Panc1 (cell line): ENCODE data around the gene SNHG17. TPM values are rescaled to one million over a fixed set of nuclear protein-coding genes. Genes with fewer than 3 reads are reported as not detected.

ENCODE experiments used
- ATAC-seq: fragments of 200-7000 bp; cut with Tn5 transposase; 2 replicates; pipeline ENCODE4 v1.9.1; 2020; ENCODE audit warnings: mild to moderate bottlenecking, moderate library complexity
- BruUV-seq: library from RNA; stranded (reverse); fragments of 400-500 nt; replicated peaks from 2 replicates; lab custom pipeline; 2021; lab: Mats Ljungman, UMichigan
- CTCF ChIA-PET: fragments of 300-600 bp; sonication (Branson Sonifier 250); formaldehyde crosslinking; loops from one replicate; lab custom pipeline; 2022; ENCODE audit warnings: antibody characterized with exemption; lab: Charles Lee
- POLR2A ChIA-PET: fragments of 300-600 bp; sonication (Branson Sonifier 250); formaldehyde crosslinking; loops from one replicate; lab custom pipeline; 2022; ENCODE audit warnings: antibody characterized with exemption; lab: Charles Lee
- DNase-seq: peaks from one replicate; pipeline ENCODE4 v3.0.0-alpha.2; 2010; ENCODE audit warnings: low read depth, low spot score
- H3K27ac ChIP-seq: 2 replicates; pipeline ENCODE4 v1.5.1; 2011; ENCODE audit warnings: mild to moderate bottlenecking, low read length, inconsistent platforms
- H3K27me3 ChIP-seq: fragments of 200-500 bp; sonication (Bioruptor generic); 2 replicates; pipeline ENCODE4 v1.6.0; 2014; ENCODE audit warnings: low read length, inconsistent platforms; ENCODE audit not compliant: control insufficient read depth, insufficient read depth
- H3K36me3 ChIP-seq: fragments of 200-500 bp; sonication (Bioruptor generic); 2 replicates; pipeline ENCODE4 v1.5.1; 2014; ENCODE audit warnings: inconsistent platforms, mild to moderate bottlenecking, low read length, moderate library complexity; ENCODE audit not compliant: control insufficient read depth, insufficient read depth
- H3K4me1 ChIP-seq: 2 replicates; pipeline ENCODE4 v1.5.1; 2011; ENCODE audit warnings: inconsistent platforms, mild to moderate bottlenecking, low read length, moderate library complexity; ENCODE audit not compliant: control insufficient read depth, insufficient read depth
- H3K4me3 ChIP-seq, 2 experiments: 2 replicates each; pipeline ENCODE4 v1.5.1; 2011 to 2012; ENCODE audit warnings: low read depth in 2 of 2, low read length in 2 of 2, mild to moderate bottlenecking in 2 of 2, inconsistent platforms in 1 of 2, moderate library complexity in 1 of 2
- H3K9me3 ChIP-seq: fragments of 200-500 bp; sonication (Bioruptor generic); 2 replicates; pipeline ENCODE4 v1.5.1; 2014; ENCODE audit warnings: low read depth, mild to moderate bottlenecking, inconsistent platforms, low read length, moderate library complexity; ENCODE audit not compliant: control insufficient read depth, insufficient read depth
- CTCF ChIP-seq: fragments of 450-650 bp; IDR thresholded peaks from 2 replicates; pipeline ENCODE4 v1.5.1; 2017; ENCODE audit warnings: mild to moderate bottlenecking
- POLR2AphosphoS5 ChIP-seq: IDR thresholded peaks from 2 replicates; pipeline ENCODE4 v1.6.1; 2012; ENCODE audit warnings: mild to moderate bottlenecking, low read depth, low read length, moderate library complexity
- REST ChIP-seq, 2 experiments: IDR thresholded peaks; 2 replicates each; pipeline ENCODE4 v1.6.1; 2011 to 2012; ENCODE audit warnings: low read depth in 2 of 2, control low read depth in 1 of 2, low read length in 1 of 2, mild to moderate bottlenecking in 1 of 2, moderate library complexity in 1 of 2; ENCODE audit not compliant: insufficient read depth in 1 of 2
- SIN3A ChIP-seq: IDR thresholded peaks from 2 replicates; pipeline ENCODE4 v1.6.1; 2012; ENCODE audit warnings: low read depth, mild to moderate bottlenecking, low read length, moderate library complexity, borderline replicate concordance; ENCODE audit not compliant: insufficient read depth
- TCF7L2 ChIP-seq: IDR thresholded peaks from 2 replicates; pipeline ENCODE4 v1.6.1; 2011; ENCODE audit warnings: mild to moderate bottlenecking, low read depth, low read length, inconsistent platforms
- in situ Hi-C: cut with HindIII; loops from 2 replicates; pipeline ENCODE4 v1.10.0; 2016; ENCODE audit warnings: low sequenced_read_pairs, low pct_unique_long_range_greater_than_20kb
- intact Hi-C: fragments of 100-400 bp; cut with micrococcal nuclease; formaldehyde crosslinking; loops from one replicate; pipeline ENCODE4 v1.10.0; 2022; ENCODE audit not compliant: unreplicated experiment
- total RNA-seq: library from RNA; stranded (reverse); gene quantifications from one replicate; pipeline ENCODE4 v1.2.1, GENCODE V29; 2021; ENCODE audit not compliant: unreplicated experiment

Gene SNHG17
- total RNA-seq, 1 experiment from 2014 or later = 60.1 TPM

- CTCF ChIA-PET = no interaction called here
- DNase-seq (no peak), ATAC-seq (no peak)
- Histone ChIP-seq H3K9me3 (no peaks in the 10 kb centered on the region), H3K4me3 (no peak overlapping the region), H3K27ac (no peak overlapping the region), H3K36me3 (peaks cover 39% of the 10 kb centered on the region), H3K27me3 (no peaks in the 10 kb centered on the region), H3K4me1 (peaks cover 18% of the 10 kb centered on the region)
- no peak for TF ChIP-seq REST (IDR thresholded peaks at IDR 0.05; ENCODE audit: insufficient read depth in 1 of 2, low read depth in 2 of 2, low read length in 1 of 2)
- TF ChIP-seq CTCF = no peak
- TF ChIP-seq TCF7L2 = no peak
- TF ChIP-seq SIN3A = no peak
- POLR2A ChIA-PET = interaction anchor here (0.6 kb wide), 1 partner anchor 25 kb away, joined by 3 read pairs; no protein-coding TSS in a partner anchor
- TSS peak; percentile 59 for BruUV-seq
- intact Hi-C loops (no loop called here), in situ Hi-C loops (no loop called here)
Observed at GRCh38 chr20:38432292-38432691, 2.8 kb downstream of the SNHG17 start.

GRCh38 chr20:38430679-38431325 lies 4.3 kb downstream of the SNHG17 start:
- ChIA-PET CTCF (no interaction called here), POLR2A (no interaction called here)
- Histone ChIP-seq H3K27ac (no peak overlapping the region), H3K4me1 (peaks cover 18% of the 10 kb centered on the region), H3K4me3 (no peak overlapping the region), H3K36me3 (peaks cover 39% of the 10 kb centered on the region), H3K9me3 (no peaks in the 10 kb centered on the region), H3K27me3 (no peaks in the 10 kb centered on the region)
- no peak for ATAC-seq
- in situ Hi-C loops (no loop called here), intact Hi-C loops (no loop called here)
- TF ChIP-seq POLR2AphosphoS5 = no peak
- no peak for TF ChIP-seq REST (IDR thresholded peaks at IDR 0.05; ENCODE audit: insufficient read depth in 1 of 2, low read depth in 2 of 2, low read length in 1 of 2)
- no peak for TF ChIP-seq CTCF
- no peak for TF ChIP-seq TCF7L2
- no peak for TF ChIP-seq SIN3A
- no TSS peak for BruUV-seq
- no peak for DNase-seq
